ENCODE data around the gene C16orf78. TPM values are rescaled to one million over a fixed set of nuclear protein-coding genes. Genes with fewer than 3 reads are reported as not detected.

The C16orf78 gene
- not detected in 2 replicates for total RNA-seq (2021; fragmentation: NEBNext Ultra II Directional; extraction: Animal tissue kit (Norgen Biotek cat#: 25700))
- not detected in 2 replicates for polyA plus RNA-seq (2011; rRNA removed)
- not detected for polyA plus RNA-seq (2011; cell fraction: cytosol; rRNA removed)
- not detected for polyA plus RNA-seq (2011; cell fraction: nucleus; rRNA removed)
- not detected in 4 replicates for polyA plus RNA-seq (2012, experiment 1 of 2)
- not detected for polyA plus RNA-seq (2012, experiment 2 of 2)
- not detected for polyA plus RNA-seq (2013, experiment 1 of 2)
- polyA plus RNA-seq (2013, experiment 2 of 2), result not detected
- not detected in 2 replicates for polyA minus RNA-seq (2011; rRNA and poly(A)+ RNA removed)
- not detected for polyA minus RNA-seq (2011; cell fraction: cytosol; rRNA and poly(A)+ RNA removed)
- not detected for polyA minus RNA-seq (2011; cell fraction: nucleus; rRNA and poly(A)+ RNA removed)
- long read RNA-seq, experiment 1, result 0 reads
- long read RNA-seq, experiment 2, result 0 reads

GRCh38 chr16:49373504-49373903, at the start of gene C16orf78:
TSS of gene C16orf78 (plus strand) at chr16:49373804. CDS start at chr16:49373940, 136 bp downstream.
- H3K79me1 ChIP-seq (ENCODE audit: low read depth, low read length), result no peaks in the 10 kb centered on the region
- H3K18ac ChIP-seq (ENCODE audit: extremely low read depth, low read length), result peak within 1 kb of the TSS; percentile 26
- peak within 1 kb of the TSS; percentile 88; the same call in 1 of the 2 replicates for H2BK15ac ChIP-seq (ENCODE audit: low read length)
- H3K27me3 ChIP-seq (replicated peaks in 1 of 4; ENCODE audit: control insufficient read depth in 3 of 4, extremely low read depth in 1 of 4, insufficient read depth in 3 of 4, low read length in 3 of 4), result no peaks in the 10 kb centered on the region; a peak in 2 of 7 replicates
- no peak for FAIRE-seq
- H4K8ac ChIP-seq (ENCODE audit: extremely low read depth, insufficient read depth, low read length), result no peak within 1 kb of the TSS
- H2BK12ac ChIP-seq (ENCODE audit: low read depth, low read length), result peak within 1 kb of the TSS; percentile 69; the same call in 1 of the 2 replicates
- DNase-seq (ENCODE audit: low read depth in 1 of 2, low spot score in 2 of 2), result peak in 1 of 2 experiments; percentile 29
- CTCF ChIA-PET (ENCODE audit: partially characterized antibody), result interaction anchor here (0.6 to 5.2 kb wide), 3 partner anchors 16 to 25 kb away, joined by 4 to 20 read pairs (median 6); no protein-coding TSS in a partner anchor
- H3K9ac ChIP-seq (replicated peaks in 1 of 4; ENCODE audit: extremely low read depth in 1 of 4, low read depth in 3 of 4, low read length in 3 of 4), result no peak within 1 kb of the TSS
- H3K4me1 ChIP-seq (replicated peaks in 1 of 4; ENCODE audit: control insufficient read depth in 3 of 4, insufficient read depth in 4 of 4, low read length in 3 of 4), result peaks cover 0 to 12% (median 7%) of the 10 kb centered on the region in 4 experiments; a peak in 4 of 7 replicates
- no peak within 1 kb of the TSS for H3K14ac ChIP-seq (ENCODE audit: insufficient read length)
- H2BK20ac ChIP-seq (ENCODE audit: low read length), result 0 out of 2 replicates have a peak within 1 kb of the TSS, but pooled peaks have one; percentile 86
- H3K56ac ChIP-seq (replicated peaks; ENCODE audit: insufficient read length, low read depth, low read length), result no peak within 1 kb of the TSS
- 95% methylated on average over 4 of the region's 4 CpGs; no CpG with 5 or more reads in 1 of the 2 experiments for WGBS, 2 experiments (ENCODE audit: extremely low coverage in 1 of 2, insufficient coverage in 1 of 2, insufficient read length in 1 of 2, insufficient replicate concordance in 2 of 2, low coverage in 1 of 2, low lambda C conversion rate in 2 of 2, missing lambda C conversion rate in 1 of 2)
- POLR2A ChIA-PET (ENCODE audit: partially characterized antibody), result no interaction called here
- no peaks in the 10 kb centered on the region for H3K36me3 ChIP-seq (ENCODE audit: control insufficient read depth in 2 of 4, insufficient read depth in 4 of 4, low read length in 3 of 4)
- H2BK120ac ChIP-seq (replicated peaks; ENCODE audit: low read depth, low read length), result no peak within 1 kb of the TSS
- peaks cover 3% of the 10 kb centered on the region; the same call in 1 of the 2 replicates for H3K23me2 ChIP-seq (ENCODE audit: low read depth, low read length)
- H3K23ac ChIP-seq (ENCODE audit: insufficient read length), result no peak within 1 kb of the TSS
- H3K4ac ChIP-seq (replicated peaks; ENCODE audit: insufficient read length, low read depth, low read length), result no peak within 1 kb of the TSS
- peak within 1 kb of the TSS; percentile 75; the same call in 1 of the 2 replicates for H2AK5ac ChIP-seq (ENCODE audit: low read depth, low read length)
- H3K27ac ChIP-seq (ENCODE audit: low read depth, low read length), result no peak within 1 kb of the TSS
- H3K9me3 ChIP-seq (ENCODE audit: insufficient read depth in 2 of 2, low read depth in 1 of 2, low read length in 1 of 2), result peaks cover 4 to 5% of the 10 kb centered on the region in 2 experiments; a peak in 2 of 4 replicates
- H4K20me1 ChIP-seq (replicated peaks in 1 of 2; ENCODE audit: control insufficient read depth in 1 of 2, insufficient read depth in 2 of 2, low read length in 2 of 2), result no peaks in the 10 kb centered on the region
- no peak within 1 kb of the TSS for H3K4me2 ChIP-seq (ENCODE audit: insufficient read depth in 1 of 2, low read depth in 2 of 2, low read length in 2 of 2)
- H3K79me2 ChIP-seq (ENCODE audit: control insufficient read depth in 1 of 2, insufficient read depth in 2 of 2, low read length in 2 of 2), result no peaks in the 10 kb centered on the region
- H2AFZ ChIP-seq (ENCODE audit: low read length), result no peak within 1 kb of the TSS
- no peak within 1 kb of the TSS for H4K91ac ChIP-seq (replicated peaks; ENCODE audit: insufficient read length, low read length)
- peak within 1 kb of the TSS; percentile 56; the same call in 1 of the 2 replicates for H2BK5ac ChIP-seq (ENCODE audit: low read depth, low read length)
- no peak within 1 kb of the TSS for H4K5ac ChIP-seq (ENCODE audit: insufficient read length, low read depth, low read length)
- no peak within 1 kb of the TSS for H3K4me3 ChIP-seq (ENCODE audit: extremely low read depth in 1 of 4, insufficient read depth in 2 of 4, low read depth in 3 of 4, low read length in 4 of 4)
- TF ChIP-seq RNF2 (IDR thresholded peaks at IDR 0.05; ENCODE audit: borderline replicate concordance, low read depth, low read length, missing control alignments, poor library complexity, severe bottlenecking) (no peak), BRCA1 (IDR thresholded peaks at IDR 0.05; ENCODE audit: low read depth, low read length) (no peak), GABPA (IDR thresholded peaks at IDR 0.05; ENCODE audit: borderline replicate concordance, insufficient read depth, low read length) (no peak)
